Epidermal melanocyte (primary cell): ENCODE data around the gene EFNB3.

Experiments used
- DNase-seq: peaks from one replicate; pipeline ENCODE4 v3.0.0; 2011; ENCODE audit warnings: low spot score; ENCODE audit not compliant: insufficient read length

Gene EFNB3

DNA sequence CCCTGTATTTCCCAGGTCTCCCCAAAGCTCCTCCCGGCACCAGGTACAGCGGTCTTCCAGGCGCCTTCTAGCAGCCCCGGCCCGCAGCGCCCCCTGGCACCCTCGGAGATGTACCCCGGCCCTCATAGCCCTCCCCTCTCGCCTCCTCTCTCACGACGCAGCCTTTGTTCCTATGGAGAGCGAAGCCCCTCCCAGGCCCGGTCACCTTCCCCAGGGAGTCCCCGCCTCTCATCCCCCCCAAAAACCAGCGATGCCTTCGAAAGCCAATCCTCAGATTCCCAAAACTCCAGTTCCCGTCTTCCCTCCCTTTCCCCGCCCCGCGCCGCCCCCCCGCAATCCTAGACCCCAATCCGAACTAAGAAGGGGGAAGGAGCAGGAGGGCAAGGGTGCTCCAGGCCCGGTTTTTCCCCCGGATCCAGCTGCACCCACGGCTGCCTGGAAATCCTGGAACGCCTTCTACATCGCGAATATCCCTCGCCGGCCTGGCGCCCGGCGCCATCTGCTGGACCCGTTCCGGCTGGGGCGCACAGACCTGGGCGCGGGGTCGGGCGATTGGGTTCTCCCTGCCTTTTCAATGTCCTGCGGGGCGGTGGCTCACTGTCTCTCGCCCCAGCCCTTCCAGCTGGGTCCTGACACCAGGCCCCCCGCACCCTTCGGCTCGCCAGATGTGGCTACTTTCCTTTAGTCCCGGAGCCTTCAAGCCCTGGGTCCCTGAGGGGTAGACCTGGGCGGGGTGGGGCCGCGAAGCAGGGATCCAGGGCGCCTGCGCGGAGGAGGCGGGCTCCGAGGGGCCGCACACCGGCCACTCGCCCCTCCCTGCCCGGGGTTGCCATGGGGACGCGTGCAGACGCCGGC, 12.1 kb downstream of the EFNB3 start, which contains the start of gene DNAH2:
DNAH2 (plus strand) TSS at position 844 of the 855 bp plus-strand sequence. CDS start 1,991 bp downstream, outside the sequence.
- DNase-seq, result peak; percentile 75

- DNase-seq, result no peak
Measured at GRCh38 chr17:7717756-7718350, 12.9 kb downstream of the EFNB3 start.

DNA sequence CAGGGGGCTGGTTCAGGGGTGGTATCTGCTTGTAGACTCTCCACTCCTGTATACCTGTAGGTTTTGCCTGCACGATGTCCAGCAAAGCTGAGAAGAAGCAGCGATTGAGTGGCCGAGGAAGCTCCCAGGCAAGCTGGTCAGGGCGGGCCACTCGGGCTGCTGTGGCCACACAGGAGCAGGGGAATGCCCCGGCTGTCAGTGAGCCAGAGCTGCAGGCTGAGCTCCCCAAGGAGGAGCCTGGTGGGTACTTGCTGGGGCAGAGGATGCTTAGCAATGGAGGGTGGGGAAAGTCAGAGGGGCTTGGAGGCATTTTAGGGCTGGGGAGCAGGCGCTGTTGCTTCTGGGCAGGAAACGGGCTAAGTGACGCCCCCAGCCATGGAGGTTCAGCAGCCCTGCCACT, 14.7 kb downstream of the EFNB3 start:
- DNase-seq, result no peak

GRCh38 chr17:7720125-7720524, 15.1 kb downstream of the EFNB3 start:
- DNase-seq, result no peak

DNA sequence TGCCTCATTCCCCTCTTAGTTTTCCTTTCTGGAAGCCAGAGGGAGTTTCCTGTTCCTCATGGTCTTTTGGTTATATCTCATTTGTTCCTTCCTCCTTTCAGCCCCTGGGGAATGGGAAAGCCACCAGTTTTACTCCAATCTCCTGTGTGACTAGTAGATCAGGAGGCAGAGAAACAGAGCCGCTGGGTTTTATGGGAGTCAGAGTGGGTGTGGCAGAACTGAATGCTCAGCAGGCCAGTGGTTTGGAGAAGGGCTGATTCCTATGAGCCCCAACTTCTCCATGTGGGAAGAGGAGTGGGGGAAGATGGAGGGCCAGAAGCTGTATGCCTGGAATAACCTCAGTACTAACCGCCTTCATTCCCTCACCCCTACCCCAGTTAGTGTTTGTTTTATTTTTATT, 16.6 kb downstream of the EFNB3 start:
- no peak for DNase-seq

GRCh38 chr17:7727886-7728285, 22.9 kb downstream of the EFNB3 start:
- no peak for DNase-seq

DNA sequence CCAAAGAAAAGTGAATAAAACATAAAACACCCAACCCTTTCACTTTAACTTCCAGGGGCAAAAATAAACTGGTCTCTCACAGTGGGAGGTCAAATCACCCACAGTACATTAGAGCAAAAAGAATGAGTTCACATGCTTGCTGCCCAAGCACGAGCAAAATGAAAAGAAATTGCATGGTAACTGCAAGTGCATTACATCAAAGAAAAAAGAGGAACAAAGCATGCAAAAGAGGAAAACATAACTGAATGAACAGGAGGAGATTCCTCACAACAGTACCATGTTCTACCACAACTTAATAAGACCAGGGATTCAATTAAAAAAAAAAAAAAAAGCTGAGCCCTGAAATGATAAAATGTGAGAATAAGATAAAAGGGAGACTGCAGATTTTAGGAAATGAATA, 24.8 kb downstream of the EFNB3 start:
- no peak for DNase-seq

- DNase-seq, result no peak
Measured at GRCh38 chr17:7732981-7733539, 28.1 kb downstream of the EFNB3 start.

GRCh38 chr17:7737601-7738000, 32.6 kb downstream of the EFNB3 start:
- no peak for DNase-seq

DNA sequence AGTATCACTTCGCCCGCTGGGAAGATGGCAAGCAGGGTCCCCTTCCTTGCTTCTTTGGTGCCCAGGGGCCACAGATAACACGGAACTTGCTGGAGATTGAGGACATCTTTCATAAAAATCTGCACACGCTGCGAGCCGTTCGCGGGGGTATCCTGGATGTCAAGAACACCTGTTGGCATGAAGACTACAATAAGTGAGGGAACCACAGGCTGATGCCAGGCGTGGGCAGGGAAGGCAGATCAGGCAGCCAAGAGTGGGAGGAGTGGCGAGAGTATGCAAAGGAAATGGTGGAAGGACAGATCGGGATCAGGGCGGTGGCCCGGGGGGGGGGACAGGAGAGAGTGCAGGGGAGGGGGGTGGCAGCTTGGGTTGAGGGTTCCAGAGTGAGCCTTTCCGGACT, 34.7 kb downstream of the EFNB3 start:
- DNase-seq, result no peak

DNA sequence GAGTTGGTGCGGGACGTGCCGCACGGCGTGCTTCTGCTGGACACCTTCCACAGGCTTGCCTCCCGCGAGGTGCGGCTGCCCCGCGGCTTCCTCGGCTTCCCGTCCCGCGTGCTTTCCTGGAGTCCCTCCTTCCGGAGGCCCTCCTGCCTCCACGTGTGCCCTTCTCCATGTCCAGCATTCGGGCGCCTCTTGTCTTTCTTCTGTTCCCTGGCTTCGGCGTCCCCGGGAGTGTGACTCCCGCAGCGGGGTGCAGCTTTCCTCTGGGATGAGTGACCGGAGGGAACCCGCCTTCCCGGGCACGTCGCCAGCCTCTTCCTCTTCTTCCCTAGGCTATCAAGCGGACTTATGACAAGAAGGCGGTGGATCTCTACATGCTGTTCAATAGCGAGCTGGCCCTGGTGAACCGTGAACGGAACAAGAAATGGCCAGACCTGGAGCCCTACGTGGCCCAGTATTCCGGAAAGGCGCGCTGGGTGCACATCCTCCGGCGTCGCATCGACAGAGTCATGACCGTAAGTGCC, 35.5 kb downstream of the EFNB3 start:
- no peak for DNase-seq

DNA sequence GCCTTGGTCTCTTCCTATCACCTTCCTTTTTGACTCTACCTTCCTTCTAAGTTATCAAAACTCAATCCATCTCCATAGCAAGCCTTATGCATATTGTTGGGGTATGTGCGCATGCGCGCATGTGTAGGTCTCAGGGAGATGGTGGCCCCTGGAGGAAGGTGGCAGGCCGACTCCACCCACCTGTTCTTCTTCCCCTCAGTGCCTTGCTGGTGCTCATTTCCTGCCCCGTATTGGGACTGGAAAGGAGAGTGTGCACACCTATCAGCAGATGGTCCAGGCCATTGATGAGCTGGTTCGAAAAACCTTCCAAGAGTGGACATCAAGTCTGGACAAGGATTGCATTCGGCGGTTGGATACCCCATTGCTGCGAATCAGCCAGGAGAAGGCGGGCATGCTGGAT, 37.7 kb downstream of the EFNB3 start:
- no peak for DNase-seq

- DNase-seq, result no peak
Measured at GRCh38 chr17:7744416-7744815, 39.4 kb downstream of the EFNB3 start.

- DNase-seq, result peak; percentile 61
Measured at GRCh38 chr17:7745748-7746470, 40.9 kb downstream of the EFNB3 start.

GRCh38 chr17:7747635-7748071, 42.7 kb downstream of the EFNB3 start:
- DNase-seq, result no peak

DNA sequence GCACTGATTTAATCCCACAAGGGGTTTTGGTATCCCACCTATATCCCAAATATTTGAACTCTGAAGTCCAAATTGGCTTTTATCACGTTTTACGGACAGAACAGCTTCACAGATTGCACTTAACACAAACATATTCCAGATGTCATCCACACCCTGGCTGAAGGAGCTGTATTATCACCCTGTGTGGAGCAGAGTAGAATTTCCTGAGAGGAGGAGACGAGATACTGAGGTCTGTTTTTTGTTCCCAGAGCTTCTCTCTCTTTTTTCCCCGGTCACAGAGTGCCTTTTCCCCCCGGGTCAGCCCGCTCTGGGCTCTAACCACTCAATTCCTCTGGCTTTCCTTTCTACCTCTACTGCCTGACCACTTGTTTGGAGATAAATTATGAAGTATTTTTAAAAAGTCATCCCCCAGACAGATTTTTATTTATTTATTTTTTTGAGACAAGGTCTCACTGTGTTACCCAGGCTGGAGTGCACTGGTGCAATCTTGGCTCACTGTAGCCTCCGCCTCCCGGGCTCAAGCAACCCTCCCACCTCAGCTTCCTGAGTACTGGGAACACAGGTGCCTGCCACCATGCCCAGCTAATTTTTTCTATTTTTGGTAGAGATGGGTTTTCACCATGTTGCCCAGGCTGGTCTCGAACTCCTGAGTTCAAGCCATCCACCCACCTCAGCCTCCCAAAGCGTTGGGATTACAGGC, 43.2 kb downstream of the EFNB3 start:
- DNase-seq, result no peak

DNA sequence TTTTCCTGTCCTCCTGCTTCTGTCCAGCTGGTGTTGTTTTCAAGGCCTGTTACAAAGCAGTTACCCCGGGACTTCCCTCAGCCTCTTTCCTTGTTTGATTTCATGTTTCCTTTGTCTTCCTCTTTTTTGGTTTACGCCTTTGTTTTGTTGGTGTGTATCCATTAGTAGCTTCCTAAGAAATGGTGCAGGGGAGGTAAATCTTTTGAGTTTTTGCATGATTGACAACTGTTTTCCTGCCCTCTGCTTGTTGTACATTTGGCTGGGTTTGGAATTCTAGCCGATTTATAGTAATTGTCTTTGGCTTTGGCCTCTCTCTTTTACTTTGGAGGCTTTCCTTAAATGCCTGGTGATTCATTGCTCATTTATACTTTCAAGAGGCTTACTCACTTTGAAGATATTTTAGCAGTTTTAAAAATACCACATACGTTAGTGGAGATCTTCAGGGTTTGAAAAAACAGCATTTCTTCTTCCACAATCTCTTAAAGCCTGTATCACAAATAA, 45.4 kb downstream of the EFNB3 start:
- no peak for DNase-seq

GRCh38 chr17:7754656-7755055, 49.7 kb downstream of the EFNB3 start:
- DNase-seq, result no peak

- DNase-seq, result no peak
Measured at GRCh38 chr17:7755095-7755890, 50.3 kb downstream of the EFNB3 start.

DNA sequence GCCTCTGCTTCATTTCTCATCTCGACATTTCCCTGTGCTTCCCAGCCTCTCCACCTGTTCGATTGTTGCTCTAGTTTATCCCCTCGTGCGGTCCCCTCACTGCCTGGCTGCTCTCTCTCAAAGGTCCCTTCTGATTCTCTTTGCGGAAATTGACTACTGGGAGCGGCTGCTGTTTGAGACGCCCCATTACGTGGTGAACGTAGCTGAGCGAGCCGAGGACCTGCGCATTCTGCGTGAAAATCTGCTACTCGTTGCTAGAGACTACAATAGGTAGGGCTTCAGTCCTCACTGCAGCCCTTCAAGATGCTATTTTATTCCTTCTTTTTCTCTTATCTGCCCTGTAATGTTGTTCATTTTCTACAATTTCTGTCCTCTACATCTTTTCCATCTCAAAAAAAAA, 52.0 kb downstream of the EFNB3 start:
- no peak for DNase-seq
